AG08396 (cell line): Measurements from ENCODE around the gene LAMTOR1.

Experiments
- DNase-seq: peaks from one replicate; pipeline ENCODE4 v3.0.0; 2012; ENCODE audit warnings: low spot score, mixed read lengths

Gene LAMTOR1

DNA sequence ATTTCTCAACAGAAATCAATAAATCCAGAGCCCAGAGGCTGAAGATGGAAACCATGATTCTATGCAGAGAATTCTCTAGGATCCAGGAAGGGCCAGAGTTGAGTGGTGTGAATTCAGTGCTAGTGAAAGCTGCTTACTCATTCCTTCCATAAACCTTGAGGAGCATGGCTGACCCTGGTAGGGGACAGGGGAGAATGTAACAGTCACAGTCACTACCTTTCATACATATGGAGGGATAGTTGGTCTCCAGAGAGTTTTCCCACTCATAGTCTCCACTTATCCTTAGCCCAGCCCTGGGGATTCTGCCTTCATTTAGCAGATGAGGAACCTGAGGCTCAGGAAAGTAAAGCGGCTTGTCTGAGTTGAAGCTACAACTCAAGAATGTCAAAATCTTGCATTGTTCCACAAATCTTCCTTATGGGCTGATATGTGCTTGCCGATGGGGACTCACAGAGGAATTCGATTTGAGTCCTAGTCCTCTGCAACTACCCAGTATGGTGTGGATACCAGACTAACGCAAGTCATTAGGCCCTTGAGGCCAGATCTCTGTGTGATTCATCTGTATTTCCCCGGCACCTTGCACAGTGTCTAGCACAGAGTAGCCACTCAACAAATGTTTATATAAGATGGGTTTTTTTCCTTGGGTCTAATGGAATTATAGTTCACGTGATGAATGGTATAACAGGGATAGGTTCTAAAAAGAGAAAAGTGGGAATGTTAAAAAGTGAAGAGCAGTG, 13.1 kb upstream of the LAMTOR1 start:
- no peak for DNase-seq

DNA sequence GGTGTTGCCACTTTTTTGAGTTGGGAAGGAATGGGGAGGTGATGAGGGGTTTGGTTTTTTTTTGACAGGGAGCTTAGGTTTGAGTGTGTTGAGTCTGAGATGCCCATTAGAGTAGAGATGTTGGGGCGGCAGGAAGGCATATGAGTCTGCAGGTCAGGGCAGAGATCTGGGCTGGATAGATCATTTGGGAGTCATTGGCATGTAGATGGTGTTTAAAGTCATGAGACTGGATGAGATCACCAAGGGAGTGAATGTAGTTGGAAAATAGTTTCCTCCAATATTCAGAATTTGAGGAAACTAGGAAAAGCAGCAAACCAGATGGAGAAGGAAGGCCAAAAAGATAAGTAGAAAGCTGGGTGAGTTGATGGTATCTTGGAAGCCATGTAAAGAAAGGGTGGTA, 11.5 kb upstream of the LAMTOR1 start:
- DNase-seq, result no peak

DNA sequence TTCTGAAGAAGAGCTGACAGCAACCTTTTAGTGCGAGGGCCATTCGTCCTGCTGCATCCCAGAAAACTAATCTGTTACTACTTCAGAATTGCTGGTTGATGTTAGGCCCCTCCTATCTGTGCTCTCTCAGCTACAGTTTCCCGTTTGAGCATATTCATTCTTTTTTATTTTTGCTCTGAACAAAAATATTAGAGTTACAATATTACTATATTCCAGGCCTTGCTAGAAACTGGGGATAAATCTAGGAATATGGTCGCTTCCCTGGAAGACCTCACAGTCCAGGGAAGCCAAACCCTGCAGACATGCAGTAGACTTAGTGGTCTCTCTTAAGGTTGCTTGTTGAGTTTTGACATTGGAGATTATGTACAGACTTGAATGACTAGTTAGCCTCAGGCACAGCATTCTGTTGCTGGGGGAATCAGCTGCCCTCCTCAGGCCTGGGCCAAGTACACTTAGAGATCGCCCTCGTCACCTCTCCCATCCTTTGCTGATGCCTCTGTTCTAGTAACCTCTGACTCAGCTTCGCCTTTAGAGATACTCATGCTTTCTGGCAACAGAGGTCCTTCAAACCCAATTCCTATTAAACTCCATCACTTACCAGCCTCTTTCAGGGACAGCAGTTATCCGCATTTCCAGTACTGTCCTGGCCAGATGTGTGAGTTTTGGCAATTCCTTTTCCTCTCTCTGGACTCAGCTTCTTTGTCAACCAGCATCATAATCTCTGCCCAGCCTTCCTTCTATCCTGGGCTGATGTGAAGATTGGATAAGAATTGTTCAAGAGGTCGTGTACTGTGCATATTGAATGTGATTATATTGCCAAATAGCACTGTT, 10.1 kb upstream of the LAMTOR1 start:
- no peak for DNase-seq

DNA sequence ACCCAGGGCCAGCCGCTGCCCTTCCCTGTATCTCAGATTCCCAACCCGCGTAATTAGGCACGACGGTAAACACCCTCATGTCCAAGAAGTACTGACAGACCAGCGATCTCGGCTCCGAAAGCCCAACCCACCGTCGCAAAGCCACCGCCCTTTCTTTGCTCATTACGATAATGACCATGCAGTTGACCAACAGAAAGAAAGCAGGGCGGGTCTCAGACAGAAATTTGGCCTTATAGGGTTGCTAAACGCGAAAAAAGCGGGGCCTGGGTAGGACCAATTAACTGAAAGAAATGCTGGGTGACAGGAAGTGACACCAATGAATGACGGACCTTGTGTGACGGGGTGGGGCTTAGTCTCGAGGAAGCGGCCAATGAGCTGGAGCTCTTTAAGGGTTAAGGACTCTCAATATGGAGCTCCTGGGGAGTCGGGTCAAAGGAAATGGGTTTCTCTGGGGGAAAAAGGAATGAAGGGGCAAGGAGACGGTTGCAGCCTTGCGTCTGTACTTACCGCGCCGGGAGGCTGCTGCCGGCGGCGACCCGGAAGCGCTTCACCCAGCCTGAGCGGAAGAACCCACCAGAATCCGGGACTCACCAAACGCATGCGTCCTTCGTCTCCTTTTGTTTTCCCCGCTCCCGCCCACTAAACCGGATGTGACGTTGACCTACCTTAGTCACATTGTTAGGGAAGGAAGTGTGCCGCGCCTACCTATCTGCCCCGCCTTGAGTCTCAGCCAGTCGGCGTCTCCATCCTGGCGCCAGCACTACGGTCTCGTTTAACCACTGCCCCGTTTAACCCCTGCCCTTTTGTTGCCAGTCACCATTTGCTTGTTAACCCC, 9.3 kb upstream of the LAMTOR1 start, which contains the start of gene ANAPC15:
Gene ANAPC15 (minus strand): TSS at position 553 of the 835 bp plus-strand sequence. CDS start 1,419 bp downstream, outside the sequence.
- DNase-seq, result peak; percentile 90

DNA sequence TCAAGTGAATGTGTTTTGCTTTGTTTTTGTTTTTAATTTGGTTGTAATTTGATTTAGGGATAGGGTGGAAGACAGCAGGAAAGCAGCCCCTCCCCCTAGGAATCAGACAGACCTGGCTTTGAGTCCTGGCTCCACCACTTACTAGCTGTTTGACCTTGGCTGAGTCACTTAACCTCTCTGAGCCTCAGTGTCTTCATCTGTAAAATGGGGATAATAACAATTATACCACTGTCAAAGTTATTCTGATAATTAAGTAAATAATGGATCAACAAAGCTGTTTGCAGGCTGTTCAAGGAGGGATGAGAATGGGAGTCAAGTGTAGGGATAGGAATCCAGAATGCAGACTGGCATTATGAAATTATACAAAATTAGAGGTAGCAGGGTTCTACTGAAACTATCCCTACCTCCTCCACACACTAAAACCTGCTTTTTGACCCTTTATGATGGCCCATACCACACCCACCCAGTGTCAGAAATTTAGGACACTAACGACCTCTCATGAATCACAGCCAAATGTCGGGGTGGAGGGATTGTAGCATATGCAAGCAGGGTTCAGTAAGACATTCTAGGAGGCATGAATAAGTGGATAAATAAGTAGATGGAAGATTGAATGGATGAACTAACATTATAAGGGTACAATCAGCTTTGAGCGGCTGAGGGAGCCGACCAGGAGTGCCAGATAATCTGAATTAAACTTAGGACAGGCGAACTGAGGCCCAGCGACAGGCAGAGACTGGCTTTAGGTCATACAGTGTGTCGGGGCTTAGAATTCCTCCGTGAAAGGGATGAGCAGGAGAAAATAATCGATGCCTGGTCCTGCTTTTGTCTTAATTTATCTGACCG, 8.4 kb upstream of the LAMTOR1 start:
- no peak for DNase-seq

DNA sequence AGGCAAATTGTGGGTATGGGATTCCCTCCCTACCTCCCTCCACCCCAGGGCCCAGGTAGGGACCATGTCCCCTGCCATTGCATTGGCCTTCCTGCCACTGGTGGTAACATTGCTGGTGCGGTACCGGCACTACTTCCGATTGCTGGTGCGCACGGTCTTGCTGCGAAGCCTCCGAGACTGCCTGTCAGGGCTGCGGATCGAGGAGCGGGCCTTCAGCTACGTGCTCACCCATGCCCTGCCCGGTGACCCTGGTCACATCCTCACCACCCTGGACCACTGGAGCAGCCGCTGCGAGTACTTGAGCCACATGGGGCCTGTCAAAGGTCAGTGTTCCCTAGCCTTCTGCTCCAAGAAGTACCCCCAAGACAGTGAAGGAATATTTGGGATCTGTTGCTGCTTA, 2.8 kb upstream of the LAMTOR1 start, which contains the start of gene TOMT:
Gene TOMT (plus strand): TSS at position 37 of the 400 bp plus-strand sequence. CDS start 28 bp downstream, at position 65.
- no peak for DNase-seq

DNA sequence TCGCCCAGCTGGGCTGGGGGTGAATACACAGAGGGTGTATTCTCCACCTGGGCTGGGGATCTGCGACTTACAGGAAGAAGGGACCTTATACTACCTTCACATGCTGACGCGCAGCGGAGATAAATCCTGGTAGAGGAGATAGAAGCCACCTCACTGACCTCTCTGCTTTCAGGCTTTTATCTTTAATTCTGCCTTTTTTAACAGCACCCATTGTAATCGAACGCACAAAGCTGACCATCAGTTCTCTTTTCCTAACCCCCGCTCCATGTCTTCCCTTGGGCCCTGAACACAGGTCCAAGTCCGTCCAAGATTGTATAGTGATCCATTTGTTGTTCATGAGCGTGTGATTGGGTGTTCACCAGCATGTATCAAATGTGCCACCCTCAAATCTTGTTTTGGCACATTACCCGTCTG, 664 bp upstream of the LAMTOR1 start:
- no peak for DNase-seq

DNA sequence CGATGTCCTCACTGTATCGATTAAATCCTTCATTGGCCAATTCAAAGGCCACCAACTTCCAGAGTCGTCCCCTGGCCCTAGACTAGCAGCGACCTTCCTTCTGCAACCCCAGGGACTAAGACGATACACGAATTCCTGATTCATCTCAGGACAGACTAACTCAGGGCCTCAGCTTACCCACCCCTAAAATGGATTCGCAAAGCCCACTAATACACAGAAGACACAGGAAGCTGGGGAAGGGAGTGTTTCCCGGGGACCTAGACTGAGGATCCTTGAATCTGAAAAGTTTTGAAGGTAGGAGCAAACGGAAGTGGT, 509 bp downstream of the LAMTOR1 start:
- DNase-seq, result no peak

DNA sequence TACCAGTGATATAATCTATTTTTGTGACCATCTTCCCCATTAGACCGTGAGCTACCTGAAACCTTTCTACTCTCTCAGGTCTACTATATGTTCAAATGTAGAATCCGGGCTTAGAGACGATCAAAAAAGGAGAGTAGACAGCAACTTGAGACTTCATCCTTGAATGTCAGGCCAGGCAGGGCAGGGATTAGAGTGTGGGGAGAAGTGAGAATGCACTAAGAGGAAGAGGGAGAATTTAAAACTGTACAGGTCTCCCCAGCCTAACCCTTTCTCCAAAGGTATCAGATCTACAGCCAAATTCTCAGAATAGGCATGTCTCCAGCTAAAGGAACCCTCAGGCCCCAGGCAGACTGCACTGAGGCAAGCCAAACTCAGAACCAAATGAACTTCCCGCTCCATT, 935 bp downstream of the LAMTOR1 start:
- DNase-seq, result no peak

DNA sequence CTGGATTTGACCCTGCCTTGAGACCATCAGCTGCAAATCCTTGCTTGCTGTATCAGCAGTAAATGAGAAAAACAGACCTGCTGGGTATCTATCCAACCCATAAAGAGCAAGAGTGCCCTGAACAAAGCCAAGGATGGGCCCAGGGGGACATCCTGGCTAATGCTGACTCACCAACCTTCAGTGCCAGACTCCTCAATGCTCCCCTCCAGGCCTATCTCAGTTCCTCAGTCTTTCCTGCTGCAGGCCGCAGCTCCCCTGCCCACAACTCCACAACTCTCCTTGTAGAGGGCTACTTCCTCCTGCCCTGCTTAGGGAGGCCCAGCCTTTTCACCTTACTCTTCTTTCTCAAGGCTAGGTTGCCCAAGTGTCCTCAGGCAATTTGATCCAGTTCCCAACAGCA, 2.6 kb downstream of the LAMTOR1 start:
- DNase-seq, result no peak

DNA sequence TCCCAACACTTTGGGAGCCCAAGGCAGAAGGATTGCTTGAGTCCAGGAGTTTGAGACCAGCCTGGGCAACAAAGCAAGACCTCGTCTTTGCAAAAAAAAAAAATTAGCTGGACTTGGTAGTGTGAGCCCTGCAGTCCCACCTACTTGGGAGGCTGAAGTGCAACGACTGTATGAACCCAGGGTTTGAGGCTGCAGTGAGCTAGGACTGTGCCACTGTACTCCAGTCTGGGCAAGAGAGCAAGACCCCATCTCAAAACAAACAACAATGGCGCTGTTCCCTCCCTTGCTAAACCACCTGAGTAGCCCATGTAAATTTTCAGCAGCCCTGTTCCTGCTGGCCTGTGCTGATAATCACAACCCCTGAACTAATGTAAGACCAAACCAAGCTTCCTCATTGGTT, 3.1 kb downstream of the LAMTOR1 start:
- DNase-seq, result no peak

DNA sequence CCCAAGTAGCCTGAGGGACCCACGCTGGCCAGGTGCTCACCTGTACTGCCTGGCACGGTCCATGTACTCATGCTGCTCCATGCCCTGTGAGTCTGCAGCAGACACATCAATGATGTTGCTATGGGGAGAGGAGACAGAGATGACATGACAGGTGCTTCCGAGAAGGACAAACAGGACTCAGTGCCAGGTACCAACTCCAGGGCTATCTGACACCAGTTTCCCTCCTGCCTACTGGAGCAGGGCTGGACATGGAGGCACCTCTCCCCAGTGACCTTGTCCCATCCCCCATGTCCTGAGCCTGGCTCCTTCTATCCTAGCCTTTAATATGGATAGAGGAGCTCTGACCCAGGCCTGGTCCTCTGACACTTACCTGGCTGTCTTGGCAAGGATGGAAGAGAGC, 4.4 kb downstream of the LAMTOR1 start:
- no peak for DNase-seq

DNA sequence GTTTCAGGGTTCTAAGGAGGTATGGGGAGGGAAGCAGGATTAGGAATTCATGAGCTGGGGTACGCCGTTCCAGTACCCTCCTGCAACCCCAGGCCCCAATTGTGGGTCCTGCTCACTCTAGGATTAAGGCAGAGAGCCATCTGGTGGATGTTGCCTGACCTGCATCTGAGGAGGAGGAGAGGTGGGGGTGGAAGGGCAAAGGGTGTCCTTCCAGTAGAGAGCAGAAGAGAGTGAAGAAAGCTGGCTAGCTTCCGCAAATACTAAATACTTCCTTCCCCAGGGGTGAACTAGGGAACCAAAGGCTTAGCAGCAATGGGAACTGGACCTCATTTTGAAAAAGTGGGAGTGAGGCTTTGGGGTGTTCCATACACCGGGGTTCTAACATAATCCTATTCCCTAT, 11.8 kb downstream of the LAMTOR1 start:
- DNase-seq, result peak; percentile 76

DNA sequence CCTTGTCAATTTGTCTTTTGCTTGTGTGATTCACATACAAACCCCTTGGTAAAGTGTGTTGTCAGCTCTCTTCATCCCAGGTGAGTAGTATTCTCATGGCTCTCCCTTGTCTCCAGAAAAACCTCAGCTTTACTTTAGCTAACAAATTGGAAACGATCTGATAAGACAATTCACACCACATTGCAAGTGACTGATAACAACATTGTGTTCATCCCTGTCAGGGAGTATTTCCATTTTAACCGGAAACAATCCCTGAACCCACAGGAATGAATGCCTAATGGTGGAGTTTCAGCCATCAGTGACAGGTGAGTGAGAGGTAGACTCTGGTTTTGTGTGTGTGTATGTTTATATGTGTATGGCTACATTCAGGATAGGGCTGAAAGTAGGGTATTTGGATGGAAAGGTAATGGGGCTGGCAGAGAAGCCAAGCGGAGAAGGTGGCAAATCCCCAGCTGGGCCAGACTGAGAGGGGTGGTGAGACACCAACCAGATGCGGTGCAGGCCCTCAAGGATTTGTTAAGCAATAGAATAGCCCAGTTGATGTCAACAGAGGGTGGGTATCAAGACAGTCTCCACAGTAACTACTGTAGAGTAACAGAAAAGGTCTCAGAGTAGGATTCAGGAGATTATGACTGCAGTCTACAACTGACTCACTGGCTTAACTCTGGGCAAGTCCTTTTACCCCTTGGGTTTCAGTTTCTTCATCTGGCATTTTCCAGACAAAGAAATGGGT, 14.9 kb downstream of the LAMTOR1 start:
- DNase-seq, result no peak

DNA sequence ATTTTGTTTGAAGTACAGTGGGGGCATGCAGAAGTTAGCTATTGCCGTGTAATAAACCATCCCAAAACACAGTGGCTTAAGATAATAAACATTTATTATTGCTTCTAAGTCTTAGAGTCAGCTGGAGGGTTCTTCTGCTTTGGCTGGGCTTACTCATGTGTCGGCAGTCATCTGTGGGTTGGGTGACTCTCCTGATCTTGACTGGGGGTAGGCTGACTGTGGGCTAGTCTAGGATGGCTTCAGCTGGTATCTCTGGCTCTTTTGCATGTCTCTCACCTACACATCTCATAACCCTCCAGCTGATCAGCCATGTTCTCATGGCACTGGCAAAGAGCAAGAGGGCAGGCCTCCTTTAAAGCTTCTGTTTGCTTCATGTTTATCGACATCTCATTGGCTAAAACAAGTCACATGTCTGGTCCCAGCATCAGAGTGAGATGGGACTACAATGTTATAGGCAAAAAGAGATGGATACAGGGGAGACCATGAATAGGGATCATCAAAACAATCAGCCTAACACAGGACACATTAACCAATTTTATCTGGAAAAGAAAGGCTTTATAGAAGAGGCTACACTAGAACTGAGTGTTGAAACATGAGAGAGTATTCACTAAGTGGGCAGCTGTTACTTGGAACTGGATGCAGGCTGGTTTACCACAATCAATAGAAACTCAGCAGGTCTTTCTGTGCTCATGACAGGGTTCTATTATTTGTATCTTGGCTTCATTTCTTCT, 17.3 kb downstream of the LAMTOR1 start:
- no peak for DNase-seq

DNA sequence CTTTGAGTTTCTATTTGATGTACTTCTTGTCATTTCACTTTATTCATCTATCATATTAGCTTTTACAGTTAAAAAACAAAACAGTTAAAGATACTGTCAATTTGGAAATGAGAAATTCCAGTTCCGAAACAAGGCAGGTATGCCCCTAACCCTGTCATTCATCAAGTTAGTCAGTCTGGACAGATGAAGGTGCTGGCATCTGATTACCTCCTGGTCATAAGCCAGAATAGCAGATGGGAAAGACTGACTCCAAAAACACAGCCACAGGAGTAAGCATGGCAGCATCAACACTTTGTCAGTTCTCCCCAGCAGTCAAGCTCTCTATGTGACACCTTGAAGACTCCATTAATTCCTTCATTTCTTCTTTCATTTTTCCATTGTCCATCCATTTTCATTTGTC, 18.1 kb downstream of the LAMTOR1 start:
- no peak for DNase-seq

DNA sequence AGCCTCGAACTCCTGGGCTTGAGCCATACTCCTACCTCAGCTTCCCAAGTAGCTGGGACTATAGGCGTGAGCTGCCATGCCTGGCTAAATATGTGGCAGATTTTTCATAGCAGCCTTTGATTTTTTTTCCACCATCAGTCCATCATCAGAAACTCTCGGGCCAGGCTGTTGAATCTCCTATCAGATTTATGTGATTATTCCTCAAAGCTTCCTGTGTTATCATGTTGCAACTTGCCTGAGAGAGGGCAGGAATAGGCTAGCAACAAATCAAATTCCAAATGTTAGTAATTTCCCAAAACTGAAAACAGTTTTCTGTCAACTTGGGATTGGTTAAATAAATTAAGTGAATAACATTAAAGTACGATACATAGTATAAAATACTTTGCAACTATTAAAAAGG, 19.0 kb downstream of the LAMTOR1 start:
- no peak for DNase-seq

DNA sequence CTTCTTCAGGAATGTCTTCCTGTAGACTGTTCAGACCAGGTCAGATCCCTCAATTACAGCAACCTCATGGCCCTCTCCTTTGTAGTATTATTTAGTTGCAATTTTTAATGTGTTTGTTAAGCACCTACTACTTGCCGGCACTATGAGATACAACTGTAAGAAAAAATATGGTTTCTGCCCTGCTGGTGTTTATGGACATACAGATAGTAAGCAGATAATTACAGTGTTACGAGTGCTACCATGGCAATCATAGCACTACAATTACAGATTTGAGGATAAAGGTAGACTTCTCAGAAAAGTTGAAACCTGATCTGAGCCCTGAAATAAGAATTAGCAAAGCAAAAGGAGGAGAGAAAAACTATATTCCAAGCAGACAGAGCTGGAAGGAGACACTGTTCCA, 19.7 kb downstream of the LAMTOR1 start:
- DNase-seq, result no peak

DNA sequence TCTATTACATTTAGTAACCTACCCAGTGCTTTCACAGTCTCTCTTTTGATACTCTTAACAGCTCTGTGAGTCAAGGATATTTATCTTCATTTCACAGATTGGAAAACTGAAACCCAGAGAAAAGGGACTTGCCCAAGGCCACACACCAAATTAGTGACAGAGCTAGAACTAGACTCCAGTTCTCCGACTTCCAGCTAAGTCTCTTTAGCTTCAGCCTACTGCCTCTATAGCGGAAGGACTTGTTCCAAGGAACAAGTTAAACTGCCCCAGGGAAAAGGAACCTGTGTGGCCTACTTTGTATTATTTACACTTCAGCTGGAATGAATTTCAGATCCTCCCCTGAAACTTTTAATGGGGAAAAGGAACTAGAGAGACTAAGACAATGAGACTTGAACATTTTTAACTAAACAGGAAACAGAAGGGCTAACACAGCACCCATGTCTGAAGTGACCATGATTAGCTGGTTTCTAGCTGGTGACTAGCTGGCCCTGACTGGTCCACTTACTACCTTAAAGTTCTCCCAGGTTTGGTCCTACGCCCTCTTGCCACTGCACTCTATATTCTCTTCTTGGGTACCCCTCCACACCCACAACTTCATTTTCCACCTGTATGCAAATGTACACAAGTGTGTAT, 21.2 kb downstream of the LAMTOR1 start:
- DNase-seq, result no peak

DNA sequence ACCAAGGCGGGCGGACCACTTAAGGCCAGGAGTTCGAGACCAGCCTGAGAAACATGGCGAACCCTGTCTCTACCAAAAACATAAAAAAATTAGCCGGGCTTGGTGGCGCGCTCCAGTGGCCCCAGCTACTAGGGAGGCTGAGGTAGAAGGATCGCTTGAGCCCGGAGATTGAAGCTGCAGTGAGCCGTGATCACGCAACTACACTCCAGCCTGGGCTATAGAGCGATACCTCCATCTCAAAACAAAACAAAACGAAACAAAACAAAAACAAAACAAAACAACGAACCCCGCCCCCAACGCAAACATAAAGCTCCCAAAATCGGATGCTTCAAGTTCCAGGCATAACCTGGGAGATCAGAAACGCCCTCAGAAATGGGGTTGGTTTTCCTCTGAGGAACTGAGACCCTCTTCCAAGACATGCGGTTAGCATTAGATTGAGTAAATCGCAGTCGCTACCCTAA, 21.9 kb downstream of the LAMTOR1 start:
- DNase-seq, result no peak
